ENCODE data around the gene HPCAL1.

DNA sequence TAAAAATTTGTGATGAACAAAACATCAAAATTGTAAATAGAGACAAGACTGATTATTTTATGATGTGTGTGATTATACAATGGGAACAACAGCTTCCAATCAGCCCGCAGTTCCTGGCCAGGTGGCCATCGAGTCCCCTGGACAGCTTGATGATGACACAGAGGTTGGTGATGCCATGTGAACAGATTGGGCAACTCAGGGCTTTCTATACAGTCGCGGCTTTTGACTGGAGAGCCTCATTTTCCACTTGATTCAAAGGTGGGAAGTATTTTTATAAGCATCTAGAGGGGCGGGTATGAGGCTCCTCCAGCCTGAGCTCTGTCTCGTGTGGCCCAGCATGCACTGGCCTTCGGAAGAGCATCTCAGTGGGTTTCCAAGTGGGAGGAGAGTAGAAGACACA is 14.9 kb upstream of the HPCAL1 start:
- TF ChIP-seq, protein P1, sequence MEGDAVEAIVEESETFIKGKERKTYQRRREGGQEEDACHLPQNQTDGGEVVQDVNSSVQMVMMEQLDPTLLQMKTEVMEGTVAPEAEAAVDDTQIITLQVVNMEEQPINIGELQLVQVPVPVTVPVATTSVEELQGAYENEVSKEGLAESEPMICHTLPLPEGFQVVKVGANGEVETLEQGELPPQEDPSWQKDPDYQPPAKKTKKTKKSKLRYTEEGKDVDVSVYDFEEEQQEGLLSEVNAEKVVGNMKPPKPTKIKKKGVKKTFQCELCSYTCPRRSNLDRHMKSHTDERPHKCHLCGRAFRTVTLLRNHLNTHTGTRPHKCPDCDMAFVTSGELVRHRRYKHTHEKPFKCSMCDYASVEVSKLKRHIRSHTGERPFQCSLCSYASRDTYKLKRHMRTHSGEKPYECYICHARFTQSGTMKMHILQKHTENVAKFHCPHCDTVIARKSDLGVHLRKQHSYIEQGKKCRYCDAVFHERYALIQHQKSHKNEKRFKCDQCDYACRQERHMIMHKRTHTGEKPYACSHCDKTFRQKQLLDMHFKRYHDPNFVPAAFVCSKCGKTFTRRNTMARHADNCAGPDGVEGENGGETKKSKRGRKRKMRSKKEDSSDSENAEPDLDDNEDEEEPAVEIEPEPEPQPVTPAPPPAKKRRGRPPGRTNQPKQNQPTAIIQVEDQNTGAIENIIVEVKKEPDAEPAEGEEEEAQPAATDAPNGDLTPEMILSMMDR (conservative IDR thresholded peaks at IDR 0.05; ENCODE audit: low read depth, low read length): no peak
- TF ChIP-seq EZH2 (IDR thresholded peaks at IDR 0.05; ENCODE audit: low read length, unreplicated experiment) (no peak), EZH2phosphoT487 (IDR thresholded peaks at IDR 0.05; ENCODE audit: borderline replicate concordance, low read length) (no peak)
